WTC11 (cell line): Measurements from ENCODE around the gene DNAJB5. TPM values are rescaled to one million over a fixed set of nuclear protein-coding genes. Genes with fewer than 3 reads are reported as not detected.

Source experiments
- ATAC-seq: fragments of 200-7000 bp; cut with Tn5 transposase; 2 replicates; pipeline ENCODE4 v1.10.0; 2021; ENCODE audit warnings: mild to moderate bottlenecking, moderate library complexity
- CTCF ChIA-PET: fragments of 300-600 bp; sonication (Branson Sonifier 250); formaldehyde crosslinking; loops from one replicate; lab custom pipeline; 2021; ENCODE audit warnings: antibody characterized with exemption; lab: Charles Lee
- POLR2A ChIA-PET: fragments of 350-600 bp; sonication (Branson Sonifier 250); formaldehyde crosslinking; loops from one replicate; lab custom pipeline; 2021; ENCODE audit warnings: antibody characterized with exemption; lab: Charles Lee
- DNase-seq: peaks from one replicate; pipeline ENCODE4 v3.0.0; 2021; ENCODE audit warnings: low spot score
- H3K27ac Mint-ChIP-seq: 2 replicates; pipeline ENCODE4 v1.8.0; 2021; ENCODE audit warnings: mixed read lengths
- H3K27me3 Mint-ChIP-seq: 2 replicates; pipeline ENCODE4 v1.8.0; 2021; ENCODE audit warnings: low read depth, mild to moderate bottlenecking, moderate library complexity, mixed read lengths
- H3K36me3 Mint-ChIP-seq: 2 replicates; pipeline ENCODE4 v1.8.0; 2021; ENCODE audit warnings: mixed read lengths
- H3K4me1 Mint-ChIP-seq: 2 replicates; pipeline ENCODE4 v1.8.0; 2022; ENCODE audit warnings: mixed read lengths
- H3K4me3 Mint-ChIP-seq: 2 replicates; pipeline ENCODE4 v1.8.0; 2021; ENCODE audit warnings: mild to moderate bottlenecking, moderate library complexity, mixed read lengths
- H3K9me3 Mint-ChIP-seq: 2 replicates; pipeline ENCODE4 v1.8.0; 2021; ENCODE audit warnings: mixed read lengths
- ATF1 ChIP-seq: sonication (generic); formaldehyde crosslinking; IDR thresholded peaks from 2 replicates; pipeline ENCODE4 v1.8.1; 2023; ENCODE audit warnings: mild to moderate bottlenecking, moderate library complexity, missing genetic modification reagents
- E2F4 ChIP-seq: sonication (generic); formaldehyde crosslinking; IDR thresholded peaks from 2 replicates; pipeline ENCODE4 v1.8.1; 2022; ENCODE audit warnings: low read depth, mild to moderate bottlenecking, moderate library complexity, missing genetic modification reagents, borderline replicate concordance
- ELF4 ChIP-seq: sonication (generic); formaldehyde crosslinking; IDR thresholded peaks from 2 replicates; pipeline ENCODE4 v1.8.1; 2022; ENCODE audit warnings: low read depth, mild to moderate bottlenecking, moderate library complexity, missing genetic modification reagents
- ETV6 ChIP-seq: sonication (generic); formaldehyde crosslinking; IDR thresholded peaks from 2 replicates; pipeline ENCODE4 v1.8.1; 2022; ENCODE audit warnings: mild to moderate bottlenecking, missing genetic modification reagents
- FOXK1 ChIP-seq: sonication (generic); formaldehyde crosslinking; IDR thresholded peaks from 2 replicates; pipeline ENCODE4 v1.8.0; 2022; ENCODE audit warnings: mild to moderate bottlenecking, moderate library complexity, missing genetic modification reagents
- FOXP1 ChIP-seq: sonication (generic); formaldehyde crosslinking; IDR thresholded peaks from 2 replicates; pipeline ENCODE4 v1.8.0; 2022; ENCODE audit warnings: missing genetic modification reagents, mild to moderate bottlenecking, moderate library complexity, borderline replicate concordance
- FOXP4 ChIP-seq: sonication (generic); formaldehyde crosslinking; IDR thresholded peaks from 2 replicates; pipeline ENCODE4 v1.8.0; 2022; ENCODE audit warnings: mild to moderate bottlenecking, missing genetic modification reagents
- GABPB1 ChIP-seq: sonication (generic); formaldehyde crosslinking; IDR thresholded peaks from 2 replicates; pipeline ENCODE4 v1.8.1; 2023; ENCODE audit warnings: mild to moderate bottlenecking, missing genetic modification reagents
- MXD4 ChIP-seq: fragments of 250-450 bp; sonication (Bioruptor Pico); IDR thresholded peaks from 2 replicates; pipeline ENCODE4 v1.8.0; 2021; ENCODE audit warnings: mild to moderate bottlenecking, moderate library complexity, borderline replicate concordance
- MYBL2 ChIP-seq: sonication (generic); formaldehyde crosslinking; IDR thresholded peaks from 2 replicates; pipeline ENCODE4 v1.8.1; 2023; ENCODE audit warnings: mild to moderate bottlenecking, moderate library complexity, missing genetic modification reagents
- NFE2L1 ChIP-seq: sonication (generic); formaldehyde crosslinking; IDR thresholded peaks from 2 replicates; pipeline ENCODE4 v1.8.1; 2023; ENCODE audit warnings: missing genetic modification reagents
- NR3C1 ChIP-seq: sonication (generic); formaldehyde crosslinking; conservative IDR thresholded peaks from 2 replicates; pipeline ENCODE4 v1.8.1; 2023; ENCODE audit warnings: low read depth, mild to moderate bottlenecking, missing genetic modification reagents
- OVOL2 ChIP-seq: fragments of 250-450 bp; sonication (Bioruptor Pico); IDR thresholded peaks from 2 replicates; pipeline ENCODE4 v1.9.0; 2021; ENCODE audit warnings: mild to moderate bottlenecking, borderline replicate concordance
- RELA ChIP-seq: sonication (generic); formaldehyde crosslinking; IDR thresholded peaks from 2 replicates; pipeline ENCODE4 v1.8.1; 2022; ENCODE audit warnings: missing genetic modification reagents, mild to moderate bottlenecking, borderline replicate concordance
- RORB ChIP-seq: fragments of 250-450 bp; sonication (Bioruptor Pico); IDR thresholded peaks from 2 replicates; pipeline ENCODE4 v1.9.0; 2021; ENCODE audit warnings: mild to moderate bottlenecking
- SP1 ChIP-seq: sonication (generic); formaldehyde crosslinking; conservative IDR thresholded peaks from 2 replicates; pipeline ENCODE4 v1.8.1; 2022; ENCODE audit warnings: missing genetic modification reagents
- TEAD1 ChIP-seq: sonication (generic); formaldehyde crosslinking; IDR thresholded peaks from 2 replicates; pipeline ENCODE4 v1.8.0; 2022; ENCODE audit warnings: mild to moderate bottlenecking, missing genetic modification reagents
- ZMAT4 ChIP-seq: fragments of 250-450 bp; sonication (Bioruptor Pico); IDR thresholded peaks from 2 replicates; pipeline ENCODE4 v1.9.0; 2021; ENCODE audit warnings: mild to moderate bottlenecking
- ZNF219 ChIP-seq: sonication (generic); formaldehyde crosslinking; IDR thresholded peaks from 2 replicates; pipeline ENCODE4 v1.8.0; 2023; ENCODE audit warnings: missing genetic modification reagents, mild to moderate bottlenecking, borderline replicate concordance
- total RNA-seq: library from RNA; stranded (reverse); gene quantifications from 3 replicates; pipeline ENCODE4 v1.2.3, GENCODE V29; 2021
- TF ChIP-seq, protein P1 (sequence below): sonication (generic); formaldehyde crosslinking; IDR thresholded peaks from 2 replicates; pipeline ENCODE4 v1.8.0; 2022; ENCODE audit warnings: mild to moderate bottlenecking, missing genetic modification reagents
- TF ChIP-seq, protein P2 (sequence below): sonication (generic); formaldehyde crosslinking; IDR thresholded peaks from 2 replicates; pipeline ENCODE4 v1.8.0; 2022; ENCODE audit warnings: missing genetic modification reagents
- TF ChIP-seq, protein P3 (sequence below): sonication (generic); formaldehyde crosslinking; IDR thresholded peaks from 2 replicates; pipeline ENCODE4 v1.8.1; 2023; ENCODE audit warnings: mild to moderate bottlenecking, missing genetic modification reagents, moderate library complexity
- TF ChIP-seq, protein P4 (sequence below): sonication (generic); formaldehyde crosslinking; IDR thresholded peaks from 2 replicates; pipeline ENCODE4 v1.8.1; 2022; ENCODE audit warnings: low read depth, missing genetic modification reagents, borderline replicate concordance
- TF ChIP-seq, protein P5 (sequence below): sonication (generic); formaldehyde crosslinking; IDR thresholded peaks from 2 replicates; pipeline ENCODE4 v1.8.0; 2023; ENCODE audit warnings: missing genetic modification reagents

The DNAJB5 gene
- total RNA-seq, 1 experiment from 2014 or later: 30.0 TPM

DNA sequence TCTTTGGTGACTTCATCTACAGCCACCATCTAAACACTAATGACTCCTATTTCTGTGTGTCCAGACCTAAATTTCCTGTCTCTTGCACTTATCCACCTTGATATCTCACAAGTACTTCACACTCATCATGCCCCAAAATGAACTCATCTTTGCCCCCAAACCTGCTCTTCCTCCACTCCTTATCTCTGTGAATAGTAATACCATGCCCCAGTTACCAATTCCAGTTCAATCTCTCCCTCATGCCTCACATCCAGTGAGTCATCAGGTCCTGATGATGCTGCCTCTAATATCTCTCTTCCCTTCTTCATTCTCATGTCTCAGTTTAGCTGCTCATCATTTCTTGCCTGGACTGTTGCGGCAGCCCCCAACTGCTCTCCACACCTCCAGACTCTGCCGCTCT is 14.9 kb upstream of the DNAJB5 start:
- no peak for ATAC-seq
- H3K9me3 Mint-ChIP-seq: no peaks in the 10 kb centered on the region
- H3K27me3 Mint-ChIP-seq: no peaks in the 10 kb centered on the region
- H3K4me3 Mint-ChIP-seq: no peak overlapping the region
- H3K36me3 Mint-ChIP-seq: no peaks in the 10 kb centered on the region
- ChIA-PET POLR2A (no interaction called here), CTCF (interaction anchor here (2.2 kb wide), 1 partner anchor 10 kb away, joined by 10 read pairs; no protein-coding TSS in a partner anchor)
- TF ChIP-seq FOXP4 (CRISPR knock-in tag) (no peak), MYBL2 (CRISPR knock-in tag) (no peak), NFE2L1 (no peak), SP1 (CRISPR knock-in tag) (no peak)
- TF ChIP-seq, protein P1, sequence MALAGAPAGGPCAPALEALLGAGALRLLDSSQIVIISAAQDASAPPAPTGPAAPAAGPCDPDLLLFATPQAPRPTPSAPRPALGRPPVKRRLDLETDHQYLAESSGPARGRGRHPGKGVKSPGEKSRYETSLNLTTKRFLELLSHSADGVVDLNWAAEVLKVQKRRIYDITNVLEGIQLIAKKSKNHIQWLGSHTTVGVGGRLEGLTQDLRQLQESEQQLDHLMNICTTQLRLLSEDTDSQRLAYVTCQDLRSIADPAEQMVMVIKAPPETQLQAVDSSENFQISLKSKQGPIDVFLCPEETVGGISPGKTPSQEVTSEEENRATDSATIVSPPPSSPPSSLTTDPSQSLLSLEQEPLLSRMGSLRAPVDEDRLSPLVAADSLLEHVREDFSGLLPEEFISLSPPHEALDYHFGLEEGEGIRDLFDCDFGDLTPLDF (CRISPR knock-in tag): no peak
- TF ChIP-seq, protein P2, sequence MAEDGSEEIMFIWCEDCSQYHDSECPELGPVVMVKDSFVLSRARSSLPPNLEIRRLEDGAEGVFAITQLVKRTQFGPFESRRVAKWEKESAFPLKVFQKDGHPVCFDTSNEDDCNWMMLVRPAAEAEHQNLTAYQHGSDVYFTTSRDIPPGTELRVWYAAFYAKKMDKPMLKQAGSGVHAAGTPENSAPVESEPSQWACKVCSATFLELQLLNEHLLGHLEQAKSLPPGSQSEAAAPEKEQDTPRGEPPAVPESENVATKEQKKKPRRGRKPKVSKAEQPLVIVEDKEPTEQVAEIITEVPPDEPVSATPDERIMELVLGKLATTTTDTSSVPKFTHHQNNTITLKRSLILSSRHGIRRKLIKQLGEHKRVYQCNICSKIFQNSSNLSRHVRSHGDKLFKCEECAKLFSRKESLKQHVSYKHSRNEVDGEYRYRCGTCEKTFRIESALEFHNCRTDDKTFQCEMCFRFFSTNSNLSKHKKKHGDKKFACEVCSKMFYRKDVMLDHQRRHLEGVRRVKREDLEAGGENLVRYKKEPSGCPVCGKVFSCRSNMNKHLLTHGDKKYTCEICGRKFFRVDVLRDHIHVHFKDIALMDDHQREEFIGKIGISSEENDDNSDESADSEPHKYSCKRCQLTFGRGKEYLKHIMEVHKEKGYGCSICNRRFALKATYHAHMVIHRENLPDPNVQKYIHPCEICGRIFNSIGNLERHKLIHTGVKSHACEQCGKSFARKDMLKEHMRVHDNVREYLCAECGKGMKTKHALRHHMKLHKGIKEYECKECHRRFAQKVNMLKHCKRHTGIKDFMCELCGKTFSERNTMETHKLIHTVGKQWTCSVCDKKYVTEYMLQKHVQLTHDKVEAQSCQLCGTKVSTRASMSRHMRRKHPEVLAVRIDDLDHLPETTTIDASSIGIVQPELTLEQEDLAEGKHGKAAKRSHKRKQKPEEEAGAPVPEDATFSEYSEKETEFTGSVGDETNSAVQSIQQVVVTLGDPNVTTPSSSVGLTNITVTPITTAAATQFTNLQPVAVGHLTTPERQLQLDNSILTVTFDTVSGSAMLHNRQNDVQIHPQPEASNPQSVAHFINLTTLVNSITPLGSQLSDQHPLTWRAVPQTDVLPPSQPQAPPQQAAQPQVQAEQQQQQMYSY: no peak
- peaks cover 12% of the 10 kb centered on the region for H3K4me1 Mint-ChIP-seq
- DNase-seq: no peak
- H3K27ac Mint-ChIP-seq: no peak overlapping the region

DNA sequence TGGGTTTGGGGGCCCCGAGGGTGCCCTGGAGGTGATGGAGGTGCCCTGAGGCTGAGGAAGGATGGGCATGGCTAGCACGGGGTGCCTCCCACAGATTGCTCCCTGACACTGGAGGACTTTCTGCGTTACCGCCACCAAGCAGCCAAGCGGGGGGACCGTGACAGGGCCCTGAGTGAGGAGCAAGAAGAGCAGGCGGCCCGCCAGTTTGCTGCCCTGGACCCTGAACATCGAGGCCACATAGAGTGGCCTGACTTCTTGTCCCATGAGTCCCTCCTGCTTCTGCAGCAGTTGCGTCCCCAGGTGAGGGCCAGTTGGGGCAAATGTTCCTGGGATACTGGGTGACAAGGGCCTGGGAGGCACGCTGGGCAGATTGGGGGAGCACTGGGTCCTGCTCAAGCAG is 13.1 kb upstream of the DNAJB5 start:
- TF ChIP-seq ELF4: no peak
- TF ChIP-seq RELA (CRISPR knock-in tag): no peak
- TF ChIP-seq TEAD1 (CRISPR knock-in tag): no peak
- no peak for TF ChIP-seq ETV6
- no peak for TF ChIP-seq ZMAT4 (CRISPR knock-in tag)
- TF ChIP-seq, protein P3, sequence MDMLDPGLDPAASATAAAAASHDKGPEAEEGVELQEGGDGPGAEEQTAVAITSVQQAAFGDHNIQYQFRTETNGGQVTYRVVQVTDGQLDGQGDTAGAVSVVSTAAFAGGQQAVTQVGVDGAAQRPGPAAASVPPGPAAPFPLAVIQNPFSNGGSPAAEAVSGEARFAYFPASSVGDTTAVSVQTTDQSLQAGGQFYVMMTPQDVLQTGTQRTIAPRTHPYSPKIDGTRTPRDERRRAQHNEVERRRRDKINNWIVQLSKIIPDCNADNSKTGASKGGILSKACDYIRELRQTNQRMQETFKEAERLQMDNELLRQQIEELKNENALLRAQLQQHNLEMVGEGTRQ (CRISPR knock-in tag): no peak
- no peak for TF ChIP-seq RORB (CRISPR knock-in tag)
- no peak for TF ChIP-seq ATF1 (CRISPR knock-in tag)
- TF ChIP-seq, protein P4, sequence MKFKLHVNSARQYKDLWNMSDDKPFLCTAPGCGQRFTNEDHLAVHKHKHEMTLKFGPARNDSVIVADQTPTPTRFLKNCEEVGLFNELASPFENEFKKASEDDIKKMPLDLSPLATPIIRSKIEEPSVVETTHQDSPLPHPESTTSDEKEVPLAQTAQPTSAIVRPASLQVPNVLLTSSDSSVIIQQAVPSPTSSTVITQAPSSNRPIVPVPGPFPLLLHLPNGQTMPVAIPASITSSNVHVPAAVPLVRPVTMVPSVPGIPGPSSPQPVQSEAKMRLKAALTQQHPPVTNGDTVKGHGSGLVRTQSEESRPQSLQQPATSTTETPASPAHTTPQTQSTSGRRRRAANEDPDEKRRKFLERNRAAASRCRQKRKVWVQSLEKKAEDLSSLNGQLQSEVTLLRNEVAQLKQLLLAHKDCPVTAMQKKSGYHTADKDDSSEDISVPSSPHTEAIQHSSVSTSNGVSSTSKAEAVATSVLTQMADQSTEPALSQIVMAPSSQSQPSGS (CRISPR knock-in tag): no peak
- TF ChIP-seq, protein P5, sequence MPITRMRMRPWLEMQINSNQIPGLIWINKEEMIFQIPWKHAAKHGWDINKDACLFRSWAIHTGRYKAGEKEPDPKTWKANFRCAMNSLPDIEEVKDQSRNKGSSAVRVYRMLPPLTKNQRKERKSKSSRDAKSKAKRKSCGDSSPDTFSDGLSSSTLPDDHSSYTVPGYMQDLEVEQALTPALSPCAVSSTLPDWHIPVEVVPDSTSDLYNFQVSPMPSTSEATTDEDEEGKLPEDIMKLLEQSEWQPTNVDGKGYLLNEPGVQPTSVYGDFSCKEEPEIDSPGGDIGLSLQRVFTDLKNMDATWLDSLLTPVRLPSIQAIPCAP: no peak
- TF ChIP-seq FOXP1 (CRISPR knock-in tag): no peak
- no peak for TF ChIP-seq E2F4 (CRISPR knock-in tag)
- no peak for TF ChIP-seq OVOL2
- no peak for TF ChIP-seq GABPB1 (CRISPR knock-in tag)
- no peak for TF ChIP-seq NR3C1 (CRISPR knock-in tag)
- TF ChIP-seq ZNF219 (CRISPR knock-in tag): no peak
- no peak for TF ChIP-seq MXD4 (CRISPR knock-in tag)
- no peak for TF ChIP-seq FOXK1 (CRISPR knock-in tag)
- H3K4me1 Mint-ChIP-seq: peaks cover 12% of the 10 kb centered on the region
- H3K36me3 Mint-ChIP-seq: no peaks in the 10 kb centered on the region
- ATAC-seq: no peak
- no peaks in the 10 kb centered on the region for H3K27me3 Mint-ChIP-seq
- POLR2A ChIA-PET: no interaction called here
- CTCF ChIA-PET: interaction anchor here (2.2 kb wide), 1 partner anchor 8 kb away, joined by 10 read pairs; no protein-coding TSS in a partner anchor
- H3K9me3 Mint-ChIP-seq: no peaks in the 10 kb centered on the region
- no peak for DNase-seq
- H3K4me3 Mint-ChIP-seq: no peak overlapping the region
- no peak overlapping the region for H3K27ac Mint-ChIP-seq
